Ishikawa (cell line): ENCODE data around the gene TMEM30A.
A peak's percentile ranks its signal among the peaks of the same experiment; 100 is the strongest.

ENCODE experiments used
- CEBPB ChIP-seq: IDR thresholded peaks from 2 replicates; pipeline ENCODE4 v1.6.1; 2012
- CREB1 ChIP-seq: IDR thresholded peaks from 2 replicates; pipeline ENCODE4 v1.6.1; 2012; ENCODE audit warnings: low read depth
- EGR1 ChIP-seq: IDR thresholded peaks from 2 replicates; pipeline ENCODE4 v1.6.1; 2012
- EP300 ChIP-seq: IDR thresholded peaks from 2 replicates; pipeline ENCODE4 v1.6.1; 2012; ENCODE audit warnings: borderline replicate concordance
- FOXM1 ChIP-seq: IDR thresholded peaks from 2 replicates; pipeline ENCODE4 v1.6.1; 2012; ENCODE audit warnings: low read depth, borderline replicate concordance
- NFIC ChIP-seq: IDR thresholded peaks from 2 replicates; pipeline ENCODE4 v1.6.1; 2012
- RAD21 ChIP-seq: IDR thresholded peaks from 2 replicates; pipeline ENCODE4 v1.6.1; 2012; ENCODE audit warnings: low read depth
- REST ChIP-seq: IDR thresholded peaks from 2 replicates; pipeline ENCODE4 v1.6.1; 2012; ENCODE audit warnings: low read depth, mild to moderate bottlenecking
- TAF1 ChIP-seq: IDR thresholded peaks from 2 replicates; pipeline ENCODE4 v1.6.1; 2012; ENCODE audit warnings: low read depth, mild to moderate bottlenecking
- TCF12 ChIP-seq: IDR thresholded peaks from 2 replicates; pipeline ENCODE4 v1.6.1; 2012; ENCODE audit warnings: low read depth
- TEAD4 ChIP-seq: IDR thresholded peaks from 2 replicates; pipeline ENCODE4 v1.6.1; 2012
- YY1 ChIP-seq: IDR thresholded peaks from 2 replicates; pipeline ENCODE4 v1.6.1; 2012; ENCODE audit warnings: low read depth
- ZBTB7A ChIP-seq: IDR thresholded peaks from 2 replicates; pipeline ENCODE4 v1.6.1; 2012; ENCODE audit warnings: low read depth
- TF ChIP-seq, protein P1 (sequence below): IDR thresholded peaks from 2 replicates; pipeline ENCODE4 v1.6.1; 2012
- TF ChIP-seq, protein P2 (sequence below): IDR thresholded peaks from 2 replicates; pipeline ENCODE4 v1.6.1; 2012

TMEM30A gene

GRCh38 chr6:75301088-75301487 lies 16.5 kb upstream of the TMEM30A start:
- TF ChIP-seq TCF12 (no peak), TAF1 (no peak)

DNA sequence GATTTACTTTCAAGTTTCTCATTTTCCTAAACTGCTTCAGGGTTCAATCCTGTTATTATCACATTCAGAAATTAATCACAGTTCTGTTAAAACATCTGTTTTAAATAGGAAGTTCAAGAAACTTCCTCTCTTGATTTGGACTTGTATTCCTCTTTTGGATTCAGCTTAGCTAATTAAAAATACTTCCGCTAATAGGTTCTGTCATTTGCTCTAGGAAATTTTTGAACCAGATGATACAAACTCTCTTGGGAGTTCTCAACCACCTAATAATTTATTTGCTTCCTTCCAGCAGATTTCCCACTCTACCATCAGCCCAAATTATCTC lies 15.9 kb upstream of the TMEM30A start:
- TF ChIP-seq RAD21 (no peak), TCF12 (no peak), TEAD4 (no peak), YY1 (no peak), ZBTB7A (no peak), CEBPB (no peak), EGR1 (no peak), NFIC (no peak), TAF1 (no peak), EP300 (no peak), CREB1 (no peak), FOXM1 (no peak), REST (no peak)
- TF ChIP-seq, protein P1, sequence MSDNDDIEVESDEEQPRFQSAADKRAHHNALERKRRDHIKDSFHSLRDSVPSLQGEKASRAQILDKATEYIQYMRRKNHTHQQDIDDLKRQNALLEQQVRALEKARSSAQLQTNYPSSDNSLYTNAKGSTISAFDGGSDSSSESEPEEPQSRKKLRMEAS = no peak
- TF ChIP-seq, protein P2, sequence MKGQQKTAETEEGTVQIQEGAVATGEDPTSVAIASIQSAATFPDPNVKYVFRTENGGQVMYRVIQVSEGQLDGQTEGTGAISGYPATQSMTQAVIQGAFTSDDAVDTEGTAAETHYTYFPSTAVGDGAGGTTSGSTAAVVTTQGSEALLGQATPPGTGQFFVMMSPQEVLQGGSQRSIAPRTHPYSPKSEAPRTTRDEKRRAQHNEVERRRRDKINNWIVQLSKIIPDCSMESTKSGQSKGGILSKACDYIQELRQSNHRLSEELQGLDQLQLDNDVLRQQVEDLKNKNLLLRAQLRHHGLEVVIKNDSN = no peak

- no peak for TF ChIP-seq TEAD4
Observed at GRCh38 chr6:75299801-75300530, 15.4 kb upstream of the TMEM30A start.

DNA sequence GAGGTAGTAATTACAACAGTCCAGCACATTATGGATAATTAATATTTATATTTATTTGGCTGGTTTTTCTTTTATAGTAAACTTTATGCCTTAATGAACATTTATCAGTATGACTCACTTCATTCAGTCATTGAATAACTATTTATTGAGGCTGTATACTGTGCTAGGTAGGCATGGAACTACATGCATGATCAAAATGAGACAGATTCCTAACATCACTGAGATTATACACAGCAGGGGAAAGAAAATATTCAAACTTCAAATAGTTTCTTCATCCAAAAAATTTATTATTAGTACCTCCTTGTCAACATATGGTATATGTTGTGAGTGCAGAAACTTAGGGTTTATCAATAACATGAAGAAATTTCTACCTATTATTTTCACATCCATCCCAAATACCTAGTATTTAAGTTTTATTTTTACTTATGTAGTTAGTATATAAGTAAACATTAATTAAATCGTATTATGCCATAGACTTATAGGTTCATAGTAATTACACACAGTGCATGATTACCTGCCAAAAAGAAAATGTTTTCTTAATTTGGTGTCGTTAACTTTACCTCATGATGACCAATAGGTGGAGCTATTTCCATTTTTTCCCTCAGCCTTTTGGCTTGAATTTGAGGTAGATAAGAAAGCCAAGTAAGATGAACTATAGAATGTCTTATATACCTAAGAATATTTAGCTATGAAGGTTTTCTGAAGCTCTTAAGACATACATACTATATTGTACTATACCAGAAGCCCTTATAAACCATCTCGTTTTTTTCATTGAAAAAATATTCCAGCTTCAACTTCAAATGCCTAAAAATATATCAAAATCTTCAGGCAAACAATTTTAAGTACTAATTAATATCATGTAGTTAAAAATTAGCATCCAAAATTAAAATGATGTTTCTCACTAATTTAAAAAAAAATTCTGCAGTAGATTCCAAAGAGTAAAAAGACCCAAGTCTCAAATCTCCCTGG lies 12.5 kb upstream of the TMEM30A start:
- TF ChIP-seq CEBPB = no peak
- no peak for TF ChIP-seq EP300
- TF ChIP-seq ZBTB7A = no peak
- TF ChIP-seq TCF12 = no peak
- no peak for TF ChIP-seq FOXM1
- TF ChIP-seq RAD21 = peak; percentile 91
- TF ChIP-seq TEAD4 = no peak
- peak; percentile 86 for TF ChIP-seq NFIC
- TF ChIP-seq, protein P2 = no peak
- TF ChIP-seq REST = no peak

- TF ChIP-seq RAD21 (no peak), CEBPB (no peak), TCF12 (no peak), YY1 (no peak), EP300 (no peak), ZBTB7A (no peak), TAF1 (no peak), REST (no peak), NFIC (no peak), FOXM1 (no peak), TEAD4 (no peak), EGR1 (no peak), CREB1 (no peak)
- TF ChIP-seq, protein P2 = no peak
- TF ChIP-seq, protein P1 = no peak
Observed at GRCh38 chr6:75292555-75292954, 8.0 kb upstream of the TMEM30A start.
